HG03342 (cell line): Measurements from ENCODE around the gene TSEN34.

Experiments used
- ATAC-seq: cut with Tn5 transposase; IDR thresholded peaks from one replicate; pipeline ENCODE4 v1.9.1; 2021; ENCODE audit warnings: mild to moderate bottlenecking, moderate library complexity; ENCODE audit not compliant: unreplicated experiment

The TSEN34 gene

GRCh38 chr19:54191011-54191810, at the start of gene TSEN34:
Gene TSEN34 (plus strand): TSS chr19:54191308. CDS start chr19:54191365, 57 bp downstream.
- peak; percentile 29 for ATAC-seq

GRCh38 chr19:54141356-54141755, 49.8 kb upstream of the TSEN34 start:
- no peak for ATAC-seq

- ATAC-seq: no peak
Observed at GRCh38 chr19:54142166-54142780, 48.8 kb upstream of the TSEN34 start.

GRCh38 chr19:54145541-54146158, 45.5 kb upstream of the TSEN34 start:
- no peak for ATAC-seq

- no peak for ATAC-seq
Observed at GRCh38 chr19:54147676-54148075, 43.4 kb upstream of the TSEN34 start.

GRCh38 chr19:54148158-54148557, 43.0 kb upstream of the TSEN34 start:
- ATAC-seq: no peak

GRCh38 chr19:54149021-54149812, 41.9 kb upstream of the TSEN34 start:
- no peak for ATAC-seq

GRCh38 chr19:54151362-54152035, 39.6 kb upstream of the TSEN34 start:
- no peak for ATAC-seq

- ATAC-seq: no peak
Observed at GRCh38 chr19:54152267-54152666, 38.8 kb upstream of the TSEN34 start.

- ATAC-seq: no peak
Observed at GRCh38 chr19:54152878-54153524, 38.1 kb upstream of the TSEN34 start.

- no peak for ATAC-seq
Observed at GRCh38 chr19:54153731-54154326, 37.3 kb upstream of the TSEN34 start.

- no peak for ATAC-seq
Observed at GRCh38 chr19:54154603-54155345, 36.3 kb upstream of the TSEN34 start.

- no peak for ATAC-seq
Observed at GRCh38 chr19:54155694-54156093, 35.4 kb upstream of the TSEN34 start.

GRCh38 chr19:54156490-54156889, 34.6 kb upstream of the TSEN34 start:
- no peak for ATAC-seq

- no peak for ATAC-seq
Observed at GRCh38 chr19:54156953-54157352, 34.2 kb upstream of the TSEN34 start.

GRCh38 chr19:54158812-54159351, 32.2 kb upstream of the TSEN34 start:
- no peak for ATAC-seq

- ATAC-seq: peak; percentile 89
Observed at GRCh38 chr19:54159352-54160181, 31.5 kb upstream of the TSEN34 start, which contains the start of gene LENG1. Gene LENG1 (minus strand): TSS chr19:54159721. CDS start chr19:54159695, 26 bp downstream.
